NCI-H82 (cell line): ENCODE measurements around the gene PTX4.
A peak's percentile ranks its signal among the peaks of the same experiment; 100 is the strongest.
"Not testable (repeated sequence)": the region's sequence is repeated elsewhere in the genome, so short reads cannot be mapped to it uniquely, and the experiment has no call there.

ENCODE experiments used
- DNase-seq: peaks from one replicate; lab custom pipeline; 2025; lab: John Stamatoyannopoulos, UW

Gene PTX4

GRCh38 chr16:1481906-1482835 is 6.6 kb downstream of the PTX4 start:
- no peak for DNase-seq

GRCh38 chr16:1478937-1479336 is 9.8 kb downstream of the PTX4 start:
- DNase-seq, result not testable (repeated sequence)

GRCh38 chr16:1477033-1477432 is 11.7 kb downstream of the PTX4 start:
- no peak for DNase-seq

- no peak for DNase-seq
Measured at GRCh38 chr16:1475552-1476114, 13.1 kb downstream of the PTX4 start.

DNA sequence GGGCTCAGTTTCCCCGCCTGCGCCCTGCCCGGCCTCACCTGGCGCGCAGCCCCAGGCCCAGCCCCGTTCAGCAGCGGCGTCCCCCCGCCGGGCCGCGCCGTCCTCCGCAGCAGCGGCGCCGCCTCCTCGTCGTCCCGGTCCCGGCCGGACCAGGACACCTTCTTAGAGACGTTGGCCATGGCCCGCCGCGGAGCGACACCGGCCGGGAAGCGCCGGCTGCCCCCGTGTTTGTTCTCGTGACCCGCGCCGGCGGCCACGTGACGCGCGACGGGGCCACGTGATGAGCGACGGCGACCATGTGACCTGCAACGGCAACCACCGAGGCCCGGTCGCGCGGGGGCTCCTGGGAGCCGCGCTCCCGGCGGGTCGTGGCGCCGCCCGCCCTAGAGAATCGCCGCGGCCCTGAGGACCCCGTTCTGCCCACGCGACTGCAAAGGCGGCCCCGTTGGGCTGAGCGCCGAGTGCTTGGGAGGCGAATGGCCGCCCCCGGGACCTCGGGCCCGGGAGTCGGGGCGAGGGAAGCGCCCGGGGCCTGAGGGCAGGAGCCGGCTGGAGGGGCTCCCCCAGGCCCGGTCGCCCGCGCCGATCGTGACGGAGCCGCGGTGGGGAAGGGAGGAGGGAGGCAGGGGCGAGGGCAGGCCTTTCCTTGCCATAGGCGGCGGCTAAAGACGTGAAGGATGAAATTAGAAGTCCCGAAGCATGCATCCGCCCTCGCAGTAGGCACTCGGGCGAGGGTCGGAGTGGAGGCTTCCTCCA is 13.8 kb downstream of the PTX4 start, which contains the start of gene CLCN7:
Gene CLCN7, minus strand, starts transcription at position 233 of the 756 bp plus-strand sequence. Its CDS starts 54 bp downstream, at position 179.
- DNase-seq, result peak; percentile 88

DNA sequence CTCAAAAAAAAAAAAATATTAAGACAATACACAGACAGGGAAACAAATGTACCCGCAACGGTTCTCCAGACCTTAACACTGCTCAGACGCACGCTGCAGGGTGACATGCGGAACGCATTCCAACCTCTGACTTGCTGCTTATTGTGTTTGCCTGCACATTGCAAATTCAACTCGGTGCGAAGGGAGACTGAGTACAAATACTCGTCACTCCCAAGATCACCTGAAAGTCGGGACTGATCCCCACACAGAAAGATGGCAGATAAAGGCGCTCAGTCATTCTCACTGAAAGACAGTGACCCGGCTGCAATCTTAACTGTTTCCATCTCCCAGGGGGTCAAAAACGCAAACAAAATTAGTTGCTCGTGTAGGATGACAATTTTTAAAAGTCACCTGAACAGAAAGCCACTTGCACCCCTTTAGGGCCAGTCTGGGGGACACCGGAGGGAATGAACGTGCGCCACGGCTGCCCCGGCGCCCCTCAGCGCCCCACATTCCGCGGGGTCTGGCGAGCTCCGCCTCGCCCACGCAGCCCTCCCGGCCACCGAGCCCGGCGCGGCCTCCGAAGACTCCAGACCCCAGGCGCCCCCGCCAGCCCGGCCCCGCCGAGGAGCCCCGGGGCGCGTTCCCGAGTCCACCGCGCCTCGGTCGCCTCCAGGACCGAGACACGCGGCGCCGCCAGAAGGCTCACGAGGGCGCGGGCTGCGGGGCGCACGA is 14.5 kb downstream of the PTX4 start:
- DNase-seq, result no peak

DNA sequence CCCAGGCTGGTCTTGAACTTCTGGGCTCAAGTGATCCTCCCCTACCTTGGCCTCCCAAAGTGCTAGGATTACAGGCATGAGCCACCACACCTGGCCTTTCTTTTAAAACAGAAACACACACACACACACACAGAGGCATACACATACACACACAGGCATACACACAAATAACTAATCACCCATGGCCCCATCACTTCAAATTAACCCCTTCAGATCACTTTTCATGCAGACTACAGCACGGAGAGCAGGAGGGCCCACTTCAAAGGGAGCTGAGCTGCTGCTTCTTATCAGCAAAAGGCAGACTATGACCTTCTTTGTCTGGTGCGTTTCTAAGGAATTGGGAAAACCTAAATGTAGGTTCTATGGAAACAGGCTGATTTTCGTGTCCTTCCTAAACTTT is 15.8 kb downstream of the PTX4 start:
- DNase-seq, result no peak

- no peak for DNase-seq
Measured at GRCh38 chr16:1471569-1472194, 17.1 kb downstream of the PTX4 start.

GRCh38 chr16:1470481-1471251 is 18.1 kb downstream of the PTX4 start:
- DNase-seq, result no peak

DNA sequence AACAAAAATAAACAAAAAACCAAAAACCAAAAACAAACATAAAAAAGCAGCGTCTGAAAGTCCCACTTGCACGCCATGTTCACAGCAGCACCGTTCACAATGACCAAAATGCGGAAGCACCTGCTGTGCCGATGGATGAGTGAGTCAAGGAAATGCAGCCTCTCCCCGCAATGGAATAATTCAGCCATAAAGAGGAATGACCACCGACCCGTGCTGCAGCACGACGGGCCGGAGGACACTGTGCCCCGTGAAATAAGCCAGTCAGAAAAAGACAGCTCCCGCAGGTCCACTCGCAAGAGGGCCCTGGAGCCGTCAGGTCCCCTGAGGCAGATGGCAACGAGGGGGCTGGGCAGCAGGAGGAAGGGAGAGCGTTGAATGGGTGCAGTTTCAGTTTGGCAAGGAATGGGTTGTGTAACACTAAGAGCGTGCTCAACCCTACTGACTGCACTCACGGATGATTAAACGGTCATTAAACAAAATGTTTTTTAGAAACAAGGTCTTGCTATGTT is 19.0 kb downstream of the PTX4 start:
- no peak for DNase-seq

GRCh38 chr16:1469141-1469540 is 19.6 kb downstream of the PTX4 start:
- DNase-seq, result not testable (repeated sequence)

- no peak for DNase-seq
Measured at GRCh38 chr16:1468426-1468810, 20.3 kb downstream of the PTX4 start.

GRCh38 chr16:1466968-1467521 is 21.7 kb downstream of the PTX4 start:
- DNase-seq, result no peak

- DNase-seq, result no peak
Measured at GRCh38 chr16:1466054-1466453, 22.7 kb downstream of the PTX4 start.

- DNase-seq, result no peak
Measured at GRCh38 chr16:1465567-1465915, 23.2 kb downstream of the PTX4 start.

DNA sequence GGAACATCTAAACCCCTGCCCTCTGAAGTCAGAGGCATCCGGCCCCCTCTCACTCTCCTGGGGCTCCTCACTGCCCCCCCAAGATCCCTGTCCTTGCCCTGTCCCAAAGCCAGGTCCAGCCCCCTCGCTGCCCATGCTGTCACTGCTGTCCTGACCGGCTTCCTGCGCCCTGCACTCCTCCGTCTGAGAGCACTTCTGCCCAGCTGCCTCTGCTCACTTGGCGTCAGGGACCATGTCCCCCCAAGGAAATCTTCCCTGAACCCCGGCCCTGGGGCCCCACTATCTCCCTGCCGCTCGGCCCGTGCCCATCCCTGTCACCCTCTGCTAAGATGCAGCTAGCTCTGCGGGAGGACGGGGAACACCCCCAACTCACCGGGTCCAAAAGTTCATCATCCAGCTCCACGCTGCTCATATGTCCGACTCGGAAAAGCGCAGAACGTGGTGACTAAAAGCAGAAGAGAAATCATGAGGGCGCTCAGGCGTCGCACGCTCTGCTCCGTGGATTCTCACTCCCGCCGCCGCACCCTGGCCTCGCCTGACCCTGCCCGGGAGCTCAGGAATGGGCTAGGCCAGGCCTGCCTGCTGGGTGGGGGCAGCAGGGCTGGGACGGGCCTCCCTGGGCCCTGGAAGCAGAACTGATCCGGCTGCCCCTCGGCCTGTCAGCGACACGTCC is 23.7 kb downstream of the PTX4 start:
- DNase-seq, result no peak

GRCh38 chr16:1464196-1464893 is 24.4 kb downstream of the PTX4 start:
- DNase-seq, result no peak

GRCh38 chr16:1461146-1461545 is 27.6 kb downstream of the PTX4 start:
- no peak for DNase-seq

DNA sequence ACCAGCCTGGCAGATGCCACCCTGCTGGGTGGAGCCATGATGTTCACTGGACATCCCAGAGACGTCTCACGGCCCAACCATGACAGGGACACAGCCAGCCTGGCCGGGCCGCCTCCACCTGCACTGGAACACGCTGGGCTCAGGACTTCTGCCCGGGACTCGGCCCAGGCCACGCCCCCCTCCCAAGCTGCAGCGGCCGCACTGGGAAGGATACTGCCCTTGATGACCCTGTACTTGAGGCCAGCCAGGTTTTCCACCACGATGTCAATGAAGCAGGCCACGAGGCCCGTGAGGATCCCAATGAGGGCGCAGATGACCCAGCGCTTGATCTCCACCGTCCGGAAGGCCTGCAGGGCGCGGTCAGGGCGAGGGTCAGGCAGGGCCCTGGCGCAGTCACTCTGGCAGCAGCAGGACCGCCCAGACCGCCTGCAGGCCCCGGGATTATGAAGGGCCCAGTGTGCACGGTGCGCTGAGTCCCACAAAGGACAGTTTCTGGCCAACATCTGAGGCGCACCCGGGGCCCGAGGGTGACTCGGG is 28.1 kb downstream of the PTX4 start:
- DNase-seq, result no peak
